HL-60 (cell line): Measurements from ENCODE around the gene TULP4.

Experiments
- POLR2AphosphoS5 ChIP-seq: IDR thresholded peaks from 2 replicates; pipeline ENCODE4 v1.6.1; 2012; ENCODE audit warnings: low read depth
- TF ChIP-seq, protein P1 (sequence below): IDR thresholded peaks from 2 replicates; pipeline ENCODE4 v1.6.1; 2012; ENCODE audit warnings: low read depth; ENCODE audit not compliant: insufficient replicate concordance
- TF ChIP-seq, protein P2 (sequence below): IDR thresholded peaks from one replicate; pipeline ENCODE4 v1.5.1; 2011; ENCODE audit warnings: low read length, control low read depth, inconsistent platforms; ENCODE audit not compliant: insufficient read depth

DNA sequence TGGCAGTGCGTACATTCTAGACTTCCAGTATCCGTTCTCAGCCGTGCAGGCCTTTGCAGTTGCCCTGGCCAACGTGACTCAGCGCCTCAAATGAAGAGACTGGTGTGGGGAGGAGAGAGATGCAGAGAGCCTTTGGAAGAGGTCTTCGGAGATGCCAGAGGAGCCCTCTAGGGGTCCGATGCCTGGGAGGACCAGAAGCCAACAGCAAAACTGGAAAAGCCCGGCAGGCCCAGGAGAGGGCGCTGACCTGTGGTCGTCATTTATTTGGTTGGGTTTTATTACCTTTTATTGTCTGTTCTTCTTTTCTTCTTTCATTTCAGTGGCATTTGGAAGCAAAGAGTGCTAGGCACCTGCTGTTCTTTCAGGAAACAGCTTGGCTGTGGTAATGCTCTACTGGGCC is 194.3 kb downstream of the TULP4 start:
- no peak for TF ChIP-seq POLR2AphosphoS5
- TF ChIP-seq, protein P1, sequence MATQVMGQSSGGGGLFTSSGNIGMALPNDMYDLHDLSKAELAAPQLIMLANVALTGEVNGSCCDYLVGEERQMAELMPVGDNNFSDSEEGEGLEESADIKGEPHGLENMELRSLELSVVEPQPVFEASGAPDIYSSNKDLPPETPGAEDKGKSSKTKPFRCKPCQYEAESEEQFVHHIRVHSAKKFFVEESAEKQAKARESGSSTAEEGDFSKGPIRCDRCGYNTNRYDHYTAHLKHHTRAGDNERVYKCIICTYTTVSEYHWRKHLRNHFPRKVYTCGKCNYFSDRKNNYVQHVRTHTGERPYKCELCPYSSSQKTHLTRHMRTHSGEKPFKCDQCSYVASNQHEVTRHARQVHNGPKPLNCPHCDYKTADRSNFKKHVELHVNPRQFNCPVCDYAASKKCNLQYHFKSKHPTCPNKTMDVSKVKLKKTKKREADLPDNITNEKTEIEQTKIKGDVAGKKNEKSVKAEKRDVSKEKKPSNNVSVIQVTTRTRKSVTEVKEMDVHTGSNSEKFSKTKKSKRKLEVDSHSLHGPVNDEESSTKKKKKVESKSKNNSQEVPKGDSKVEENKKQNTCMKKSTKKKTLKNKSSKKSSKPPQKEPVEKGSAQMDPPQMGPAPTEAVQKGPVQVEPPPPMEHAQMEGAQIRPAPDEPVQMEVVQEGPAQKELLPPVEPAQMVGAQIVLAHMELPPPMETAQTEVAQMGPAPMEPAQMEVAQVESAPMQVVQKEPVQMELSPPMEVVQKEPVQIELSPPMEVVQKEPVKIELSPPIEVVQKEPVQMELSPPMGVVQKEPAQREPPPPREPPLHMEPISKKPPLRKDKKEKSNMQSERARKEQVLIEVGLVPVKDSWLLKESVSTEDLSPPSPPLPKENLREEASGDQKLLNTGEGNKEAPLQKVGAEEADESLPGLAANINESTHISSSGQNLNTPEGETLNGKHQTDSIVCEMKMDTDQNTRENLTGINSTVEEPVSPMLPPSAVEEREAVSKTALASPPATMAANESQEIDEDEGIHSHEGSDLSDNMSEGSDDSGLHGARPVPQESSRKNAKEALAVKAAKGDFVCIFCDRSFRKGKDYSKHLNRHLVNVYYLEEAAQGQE, result no peak
- TF ChIP-seq, protein P2, sequence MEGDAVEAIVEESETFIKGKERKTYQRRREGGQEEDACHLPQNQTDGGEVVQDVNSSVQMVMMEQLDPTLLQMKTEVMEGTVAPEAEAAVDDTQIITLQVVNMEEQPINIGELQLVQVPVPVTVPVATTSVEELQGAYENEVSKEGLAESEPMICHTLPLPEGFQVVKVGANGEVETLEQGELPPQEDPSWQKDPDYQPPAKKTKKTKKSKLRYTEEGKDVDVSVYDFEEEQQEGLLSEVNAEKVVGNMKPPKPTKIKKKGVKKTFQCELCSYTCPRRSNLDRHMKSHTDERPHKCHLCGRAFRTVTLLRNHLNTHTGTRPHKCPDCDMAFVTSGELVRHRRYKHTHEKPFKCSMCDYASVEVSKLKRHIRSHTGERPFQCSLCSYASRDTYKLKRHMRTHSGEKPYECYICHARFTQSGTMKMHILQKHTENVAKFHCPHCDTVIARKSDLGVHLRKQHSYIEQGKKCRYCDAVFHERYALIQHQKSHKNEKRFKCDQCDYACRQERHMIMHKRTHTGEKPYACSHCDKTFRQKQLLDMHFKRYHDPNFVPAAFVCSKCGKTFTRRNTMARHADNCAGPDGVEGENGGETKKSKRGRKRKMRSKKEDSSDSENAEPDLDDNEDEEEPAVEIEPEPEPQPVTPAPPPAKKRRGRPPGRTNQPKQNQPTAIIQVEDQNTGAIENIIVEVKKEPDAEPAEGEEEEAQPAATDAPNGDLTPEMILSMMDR, result no peak
